WTC11 (cell line): ENCODE data around the gene LRP11. TPM values are rescaled to one million over a fixed set of nuclear protein-coding genes. Genes with fewer than 3 reads are reported as not detected.

Experiments
- ATAC-seq: fragments of 200-7000 bp; cut with Tn5 transposase; 2 replicates; pipeline ENCODE4 v1.10.0; 2021; ENCODE audit warnings: mild to moderate bottlenecking, moderate library complexity
- CTCF ChIA-PET: fragments of 300-600 bp; sonication (Branson Sonifier 250); formaldehyde crosslinking; loops from one replicate; lab custom pipeline; 2021; ENCODE audit warnings: antibody characterized with exemption; lab: Charles Lee
- POLR2A ChIA-PET: fragments of 350-600 bp; sonication (Branson Sonifier 250); formaldehyde crosslinking; loops from one replicate; lab custom pipeline; 2021; ENCODE audit warnings: antibody characterized with exemption; lab: Charles Lee
- DNase-seq: peaks from one replicate; pipeline ENCODE4 v3.0.0; 2021; ENCODE audit warnings: low spot score
- H3K27ac Mint-ChIP-seq: 2 replicates; pipeline ENCODE4 v1.8.0; 2021; ENCODE audit warnings: mixed read lengths
- H3K27me3 Mint-ChIP-seq: 2 replicates; pipeline ENCODE4 v1.8.0; 2021; ENCODE audit warnings: low read depth, mild to moderate bottlenecking, moderate library complexity, mixed read lengths
- H3K36me3 Mint-ChIP-seq: 2 replicates; pipeline ENCODE4 v1.8.0; 2021; ENCODE audit warnings: mixed read lengths
- H3K4me1 Mint-ChIP-seq: 2 replicates; pipeline ENCODE4 v1.8.0; 2022; ENCODE audit warnings: mixed read lengths
- H3K4me3 Mint-ChIP-seq: 2 replicates; pipeline ENCODE4 v1.8.0; 2021; ENCODE audit warnings: mild to moderate bottlenecking, moderate library complexity, mixed read lengths
- H3K9me3 Mint-ChIP-seq: 2 replicates; pipeline ENCODE4 v1.8.0; 2021; ENCODE audit warnings: mixed read lengths
- ATF2 ChIP-seq: sonication (generic); formaldehyde crosslinking; IDR thresholded peaks from 2 replicates; pipeline ENCODE4 v1.8.1; 2022; ENCODE audit warnings: low read depth, missing genetic modification reagents, borderline replicate concordance
- CREM ChIP-seq: sonication (generic); formaldehyde crosslinking; IDR thresholded peaks from 2 replicates; pipeline ENCODE4 v1.8.1; 2022; ENCODE audit warnings: mild to moderate bottlenecking, missing genetic modification reagents, moderate library complexity
- CTCF ChIP-seq: fragments of 200-600 bp; IDR thresholded peaks from 2 replicates; pipeline ENCODE4 v1.8.0; 2022; ENCODE audit warnings: antibody characterized with exemption
- FOXP1 ChIP-seq: sonication (generic); formaldehyde crosslinking; IDR thresholded peaks from 2 replicates; pipeline ENCODE4 v1.8.0; 2022; ENCODE audit warnings: missing genetic modification reagents, mild to moderate bottlenecking, moderate library complexity, borderline replicate concordance
- MYBL2 ChIP-seq: sonication (generic); formaldehyde crosslinking; IDR thresholded peaks from 2 replicates; pipeline ENCODE4 v1.8.1; 2023; ENCODE audit warnings: mild to moderate bottlenecking, moderate library complexity, missing genetic modification reagents
- RELA ChIP-seq: sonication (generic); formaldehyde crosslinking; IDR thresholded peaks from 2 replicates; pipeline ENCODE4 v1.8.1; 2022; ENCODE audit warnings: missing genetic modification reagents, mild to moderate bottlenecking, borderline replicate concordance
- RORB ChIP-seq: fragments of 250-450 bp; sonication (Bioruptor Pico); IDR thresholded peaks from 2 replicates; pipeline ENCODE4 v1.9.0; 2021; ENCODE audit warnings: mild to moderate bottlenecking
- USF2 ChIP-seq: sonication (generic); formaldehyde crosslinking; IDR thresholded peaks from 2 replicates; pipeline ENCODE4 v1.8.1; 2023; ENCODE audit warnings: mild to moderate bottlenecking, missing genetic modification reagents, moderate library complexity
- ZNF138 ChIP-seq: sonication (generic); formaldehyde crosslinking; conservative IDR thresholded peaks from 2 replicates; pipeline ENCODE4 v1.8.1; 2022; ENCODE audit warnings: mild to moderate bottlenecking, moderate library complexity, missing genetic modification reagents
- ZNF232 ChIP-seq: sonication (generic); formaldehyde crosslinking; IDR thresholded peaks from 2 replicates; pipeline ENCODE4 v1.8.0; 2022; ENCODE audit warnings: mild to moderate bottlenecking, missing genetic modification reagents
- ZNF532 ChIP-seq: fragments of 250-450 bp; sonication (Bioruptor Pico); IDR thresholded peaks from 2 replicates; pipeline ENCODE4 v1.9.0; 2021; ENCODE audit warnings: mild to moderate bottlenecking, borderline replicate concordance
- total RNA-seq: library from RNA; stranded (reverse); gene quantifications from 3 replicates; pipeline ENCODE4 v1.2.3, GENCODE V29; 2021
- TF ChIP-seq, protein P1 (sequence below): sonication (generic); formaldehyde crosslinking; IDR thresholded peaks from 2 replicates; pipeline ENCODE4 v1.8.1; 2022; ENCODE audit warnings: mild to moderate bottlenecking, moderate library complexity, missing genetic modification reagents
- TF ChIP-seq, protein P2 (sequence below): fragments of 250-450 bp; sonication (Bioruptor Pico); IDR thresholded peaks from 2 replicates; pipeline ENCODE4 v1.8.0; 2021; ENCODE audit warnings: mild to moderate bottlenecking
- TF ChIP-seq, protein P3 (sequence below): sonication (generic); formaldehyde crosslinking; IDR thresholded peaks from 2 replicates; pipeline ENCODE4 v1.8.0; 2022; ENCODE audit warnings: mild to moderate bottlenecking, missing genetic modification reagents

LRP11 gene
- total RNA-seq, 1 experiment from 2014 or later, result 19.8 TPM

- peaks cover 3% of the 10 kb centered on the region for H3K36me3 Mint-ChIP-seq
- no peak overlapping the region for H3K4me3 Mint-ChIP-seq
- ChIA-PET POLR2A (interaction anchor here (0.6 kb wide), 1 partner anchor 140 kb away, joined by 3 read pairs; no protein-coding TSS in a partner anchor), CTCF (interaction anchor here (0.7 to 1.0 kb wide), 2 partner anchors 10 to 21 kb away, joined by 3 to 5 read pairs; no protein-coding TSS in a partner anchor)
- ATAC-seq, result no peak
- H3K9me3 Mint-ChIP-seq, result no peaks in the 10 kb centered on the region
- TF ChIP-seq CTCF (no peak), USF2 (CRISPR knock-in tag) (no peak), ZNF138 (CRISPR knock-in tag) (no peak), MYBL2 (CRISPR knock-in tag) (no peak), RELA (no peak), CREM (CRISPR knock-in tag) (no peak), ZNF532 (CRISPR knock-in tag) (no peak), FOXP1 (CRISPR knock-in tag) (no peak), RORB (no peak), ZNF232 (no peak), ATF2 (CRISPR knock-in tag) (no peak)
- TF ChIP-seq, protein P1, sequence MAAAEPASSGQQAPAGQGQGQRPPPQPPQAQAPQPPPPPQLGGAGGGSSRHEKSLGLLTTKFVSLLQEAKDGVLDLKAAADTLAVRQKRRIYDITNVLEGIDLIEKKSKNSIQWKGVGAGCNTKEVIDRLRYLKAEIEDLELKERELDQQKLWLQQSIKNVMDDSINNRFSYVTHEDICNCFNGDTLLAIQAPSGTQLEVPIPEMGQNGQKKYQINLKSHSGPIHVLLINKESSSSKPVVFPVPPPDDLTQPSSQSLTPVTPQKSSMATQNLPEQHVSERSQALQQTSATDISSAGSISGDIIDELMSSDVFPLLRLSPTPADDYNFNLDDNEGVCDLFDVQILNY (CRISPR knock-in tag), result no peak
- TF ChIP-seq, protein P2, sequence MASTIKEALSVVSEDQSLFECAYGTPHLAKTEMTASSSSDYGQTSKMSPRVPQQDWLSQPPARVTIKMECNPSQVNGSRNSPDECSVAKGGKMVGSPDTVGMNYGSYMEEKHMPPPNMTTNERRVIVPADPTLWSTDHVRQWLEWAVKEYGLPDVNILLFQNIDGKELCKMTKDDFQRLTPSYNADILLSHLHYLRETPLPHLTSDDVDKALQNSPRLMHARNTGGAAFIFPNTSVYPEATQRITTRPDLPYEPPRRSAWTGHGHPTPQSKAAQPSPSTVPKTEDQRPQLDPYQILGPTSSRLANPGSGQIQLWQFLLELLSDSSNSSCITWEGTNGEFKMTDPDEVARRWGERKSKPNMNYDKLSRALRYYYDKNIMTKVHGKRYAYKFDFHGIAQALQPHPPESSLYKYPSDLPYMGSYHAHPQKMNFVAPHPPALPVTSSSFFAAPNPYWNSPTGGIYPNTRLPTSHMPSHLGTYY (CRISPR knock-in tag), result no peak
- TF ChIP-seq, protein P3, sequence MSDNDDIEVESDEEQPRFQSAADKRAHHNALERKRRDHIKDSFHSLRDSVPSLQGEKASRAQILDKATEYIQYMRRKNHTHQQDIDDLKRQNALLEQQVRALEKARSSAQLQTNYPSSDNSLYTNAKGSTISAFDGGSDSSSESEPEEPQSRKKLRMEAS (CRISPR knock-in tag), result no peak
- H3K4me1 Mint-ChIP-seq, result peaks cover 7% of the 10 kb centered on the region
- H3K27me3 Mint-ChIP-seq, result no peaks in the 10 kb centered on the region
- no peak for DNase-seq
- H3K27ac Mint-ChIP-seq, result no peak overlapping the region
Observed at GRCh38 chr6:149833651-149834050, 30.5 kb downstream of the LRP11 start.
